ENCODE measurements around the gene CLEC20A.

CLEC20A gene

DNA sequence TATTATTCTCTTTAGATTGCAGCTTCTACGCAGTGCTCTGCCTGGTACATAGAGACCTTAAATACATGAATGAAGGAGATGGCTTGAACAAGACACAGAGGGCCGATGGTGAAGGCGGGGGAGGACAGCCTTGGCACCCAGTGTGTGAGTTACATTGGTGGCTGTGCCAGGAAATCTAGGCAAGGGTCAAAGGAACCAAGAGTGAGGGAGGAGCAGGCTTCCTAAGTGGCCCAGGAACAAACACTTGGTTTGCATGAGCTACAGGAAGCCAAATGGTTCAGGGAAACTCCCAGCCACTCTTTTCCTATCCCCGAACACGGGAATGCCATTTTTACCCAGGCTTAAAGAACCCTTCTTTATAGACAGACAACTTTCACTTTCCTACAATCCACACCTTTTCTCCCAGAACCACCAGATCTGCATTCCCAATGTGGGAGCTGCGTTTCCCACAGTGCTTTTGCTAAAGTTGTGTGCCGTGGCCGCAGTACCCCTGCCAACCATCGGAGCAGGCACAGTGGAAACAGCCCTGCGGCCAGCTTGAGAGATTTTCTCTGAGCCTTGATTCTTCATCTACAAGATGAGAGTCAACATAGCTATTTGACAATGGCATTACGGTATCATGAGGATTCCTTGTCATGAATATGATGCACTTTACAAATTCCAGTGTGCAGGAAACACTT, 3.5 kb upstream of the CLEC20A start:
- DNase-seq (ENCODE audit: low read depth in 2 of 2) = no peak

DNA sequence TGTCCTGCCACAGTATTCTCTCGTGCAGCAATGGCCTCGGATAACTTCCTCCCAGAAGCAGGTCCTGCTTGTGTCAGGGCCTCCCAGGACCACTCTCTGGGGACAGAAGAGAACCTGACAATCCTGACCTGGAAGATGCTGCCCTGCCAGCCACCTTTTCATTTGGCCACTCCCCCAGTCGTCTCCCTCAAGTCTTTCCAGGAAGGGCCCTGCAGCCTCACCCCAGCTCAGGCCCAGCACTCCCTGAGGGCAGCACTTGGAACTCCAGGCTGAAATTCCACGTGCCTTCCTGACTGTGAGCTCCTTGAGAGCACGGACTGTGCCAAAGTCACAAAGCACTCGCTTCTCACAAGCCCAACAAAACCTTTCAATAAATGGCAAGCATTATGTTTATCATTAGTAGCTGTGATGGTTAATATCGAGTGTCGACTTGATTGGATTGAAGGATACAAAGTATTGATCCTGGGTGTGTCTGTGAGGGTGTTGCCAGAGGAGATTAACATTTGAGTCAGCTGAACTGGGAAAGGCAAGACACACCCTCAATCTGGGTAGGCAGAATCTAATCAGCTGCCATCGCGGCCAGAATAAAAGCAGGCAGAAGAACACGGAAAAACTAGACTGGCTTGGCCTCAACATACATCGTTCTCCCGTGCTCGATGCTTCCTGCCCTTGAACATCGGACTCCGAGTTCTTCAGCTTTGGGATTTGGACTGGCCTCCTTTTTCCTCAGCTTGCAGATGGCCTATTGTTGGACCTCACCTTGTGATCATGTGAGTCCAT, 2.3 kb upstream of the CLEC20A start:
- no peak for DNase-seq (ENCODE audit: low read depth in 2 of 2)

DNA sequence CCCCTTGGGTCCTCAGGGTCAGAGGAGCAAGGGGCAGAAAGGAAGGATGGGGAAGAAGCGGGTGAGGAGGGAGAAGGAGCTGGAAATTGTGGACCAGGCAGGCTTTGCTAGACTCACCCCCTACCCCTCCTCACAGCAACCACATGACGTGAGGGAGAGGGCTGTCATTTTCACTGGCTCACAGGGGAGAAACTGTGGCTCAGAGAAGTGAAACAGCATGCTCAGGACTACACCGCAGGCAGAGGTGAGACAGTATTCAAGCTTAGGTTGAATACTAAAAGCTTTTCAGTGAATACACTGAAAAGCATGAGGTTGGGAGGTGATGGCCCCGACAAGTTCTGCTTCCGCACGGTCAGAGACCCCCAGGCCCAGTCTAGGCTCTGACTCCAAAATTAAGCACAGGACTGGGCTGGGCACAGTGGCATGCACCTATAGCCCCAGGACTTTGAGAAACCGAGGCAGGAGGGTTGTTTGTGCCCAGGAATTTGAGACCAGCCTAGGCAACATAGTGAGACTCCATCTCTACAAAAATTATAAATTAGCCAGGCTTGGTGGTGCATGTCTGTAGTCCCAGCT, 1.2 kb upstream of the CLEC20A start:
- DNase-seq (ENCODE audit: low read depth in 2 of 2) = no peak

DNA sequence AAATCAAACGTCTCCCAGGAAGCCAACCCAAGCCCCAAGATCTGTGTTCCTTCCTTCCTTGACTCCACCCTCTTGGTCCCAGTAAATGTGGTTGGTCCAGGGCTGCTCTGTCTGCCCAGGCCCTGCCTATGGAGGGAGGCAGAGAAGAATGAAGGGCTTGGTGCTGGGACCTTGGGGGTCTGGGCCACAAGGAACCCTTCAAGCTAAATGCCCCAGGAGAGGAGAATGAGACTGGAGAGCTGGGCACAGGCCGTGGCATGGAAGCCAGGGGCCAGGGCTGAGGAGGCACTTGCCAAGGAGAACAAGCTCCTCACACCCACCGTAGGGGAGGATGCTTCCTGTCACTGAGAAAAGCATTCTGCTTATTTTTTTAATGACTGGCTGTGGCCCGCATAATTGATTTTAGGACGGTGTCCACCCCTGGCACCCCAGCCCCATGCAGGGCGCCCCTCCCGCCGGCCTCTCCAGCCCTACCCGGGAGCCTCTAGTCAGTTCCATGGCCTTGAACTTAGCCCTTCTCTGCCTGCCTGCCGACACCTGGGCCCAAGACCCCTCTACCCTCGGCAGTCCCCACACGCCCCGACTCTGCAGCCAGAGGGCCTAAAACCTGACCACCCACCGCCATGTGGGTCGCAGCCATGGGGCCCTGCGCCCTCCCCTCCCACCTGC, 889 bp downstream of the CLEC20A start:
- no peak for DNase-seq (ENCODE audit: low read depth in 2 of 2)

DNA sequence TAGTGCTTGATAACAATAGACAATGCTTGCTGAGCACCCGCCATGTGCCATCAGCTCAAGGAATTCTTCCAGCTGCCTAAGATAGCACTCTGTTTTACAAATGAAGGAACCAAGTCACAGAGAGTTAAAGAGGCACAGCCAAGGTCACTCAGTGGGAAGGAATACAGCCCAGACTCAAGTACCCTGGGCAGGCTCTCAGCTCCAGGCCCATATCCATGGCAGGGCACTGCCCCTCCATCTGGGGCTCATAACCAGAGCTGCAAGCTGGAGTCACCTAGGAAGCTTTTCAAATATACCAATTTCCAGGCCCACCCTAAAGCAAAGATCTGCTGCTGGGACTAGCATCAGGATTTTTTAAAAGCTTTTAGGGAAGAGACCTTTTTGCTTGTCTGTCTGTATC, 1.6 kb downstream of the CLEC20A start:
- no peak for DNase-seq (ENCODE audit: low read depth in 2 of 2)

DNA sequence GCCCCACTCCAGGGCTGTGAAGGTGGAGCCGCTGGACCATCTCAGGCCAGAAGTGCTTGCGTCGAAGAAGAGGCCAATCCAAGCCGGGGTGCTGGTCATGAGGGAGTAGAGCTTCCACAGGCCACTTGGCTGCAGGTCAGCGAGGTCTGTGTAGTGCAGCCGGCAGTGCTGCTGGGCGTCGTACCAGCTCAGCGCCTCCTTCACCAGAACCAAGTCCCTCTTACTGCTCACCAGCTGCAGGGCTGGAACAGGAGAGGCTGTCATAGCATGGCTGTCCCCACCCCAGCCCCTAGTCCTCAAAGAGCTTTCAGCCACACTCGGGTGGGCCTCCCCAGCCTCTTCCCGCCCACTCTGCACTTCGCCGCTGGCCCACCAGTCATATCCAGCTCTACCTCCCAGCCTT, 2.2 kb downstream of the CLEC20A start:
- DNase-seq (ENCODE audit: low read depth in 2 of 2) = no peak

DNA sequence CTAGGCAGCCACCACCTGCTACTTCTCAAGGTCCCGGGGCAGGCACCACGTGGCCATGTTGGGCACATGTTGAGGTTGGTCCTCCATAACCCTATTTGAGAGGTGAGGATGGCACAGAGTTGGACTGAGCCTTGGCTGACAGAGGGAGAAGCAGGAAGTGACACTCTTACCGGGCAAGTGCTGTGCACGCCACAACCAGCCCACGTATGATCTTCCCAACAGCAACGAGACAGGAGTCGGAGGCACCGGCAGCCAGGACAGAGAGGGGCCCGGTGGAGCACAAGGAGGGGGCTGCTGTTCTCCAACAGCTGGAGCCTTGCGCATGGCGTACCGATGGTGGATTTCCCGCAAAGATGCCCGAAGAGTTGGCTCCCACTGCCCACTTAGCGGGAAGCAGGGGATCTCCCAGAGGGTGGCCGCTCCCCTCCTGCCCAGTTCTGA, 3.4 kb downstream of the CLEC20A start:
- DNase-seq (ENCODE audit: low read depth in 2 of 2) = no peak

DNA sequence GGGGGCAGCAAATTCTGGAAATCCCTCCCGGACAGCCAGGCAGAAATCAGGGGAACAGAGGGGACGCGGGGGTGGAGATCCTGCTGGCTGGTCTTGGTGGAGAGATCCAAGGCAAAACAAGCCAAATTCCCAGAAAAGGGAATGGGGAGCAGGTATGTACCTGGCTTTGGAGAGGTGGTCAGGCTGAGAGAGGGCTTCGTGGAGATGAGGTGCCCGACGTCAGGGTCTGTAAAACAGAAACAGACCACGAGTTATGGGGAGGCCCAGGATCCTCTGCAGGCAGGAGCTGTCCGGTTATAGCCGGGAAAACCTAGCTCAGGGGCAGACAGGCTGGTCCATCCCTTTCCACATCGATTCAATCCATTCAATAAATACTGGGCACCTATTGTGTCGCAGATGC, 4.4 kb downstream of the CLEC20A start:
- no peak for DNase-seq (ENCODE audit: low read depth in 2 of 2)

DNA sequence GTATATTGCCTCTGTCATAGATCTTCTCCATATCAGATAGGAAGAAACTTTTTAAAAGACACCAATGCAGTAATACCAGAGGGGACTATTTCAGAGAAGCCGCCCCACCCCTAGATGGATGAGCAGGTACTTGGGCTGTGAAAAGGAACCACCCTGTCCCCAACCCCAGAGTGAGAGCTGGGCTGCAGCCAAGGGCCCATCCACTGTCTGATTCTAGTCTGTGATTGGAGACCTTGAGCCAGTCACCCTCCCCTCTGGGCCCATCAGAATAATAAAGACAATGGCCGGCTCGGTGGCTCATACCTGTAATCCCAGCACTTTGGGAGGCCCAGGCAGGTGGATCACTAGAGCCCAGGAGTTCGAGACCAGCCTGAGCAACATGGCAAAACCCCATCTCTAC, 5.0 kb downstream of the CLEC20A start:
- DNase-seq (ENCODE audit: low read depth in 2 of 2) = no peak

DNA sequence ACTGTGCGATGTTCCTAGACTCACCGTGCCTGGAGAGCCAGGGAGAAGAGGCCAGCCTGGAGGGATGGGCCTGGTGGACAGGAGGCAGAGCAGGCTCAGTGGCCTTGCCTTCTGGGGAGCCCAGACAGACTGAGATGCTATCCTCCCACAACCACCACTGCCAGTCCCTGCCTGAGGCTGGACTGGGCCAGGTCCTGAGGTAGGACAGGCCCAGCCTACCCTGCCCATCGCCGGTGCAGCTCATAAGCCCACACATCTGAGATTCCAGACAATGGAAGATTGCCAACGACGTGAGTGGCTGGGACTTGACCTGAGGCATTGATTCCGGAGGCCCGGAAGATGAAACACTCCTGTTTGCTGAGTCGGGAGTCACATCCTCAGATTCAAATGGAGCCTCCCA, 5.8 kb downstream of the CLEC20A start:
- no peak for DNase-seq (ENCODE audit: low read depth in 2 of 2)

DNA sequence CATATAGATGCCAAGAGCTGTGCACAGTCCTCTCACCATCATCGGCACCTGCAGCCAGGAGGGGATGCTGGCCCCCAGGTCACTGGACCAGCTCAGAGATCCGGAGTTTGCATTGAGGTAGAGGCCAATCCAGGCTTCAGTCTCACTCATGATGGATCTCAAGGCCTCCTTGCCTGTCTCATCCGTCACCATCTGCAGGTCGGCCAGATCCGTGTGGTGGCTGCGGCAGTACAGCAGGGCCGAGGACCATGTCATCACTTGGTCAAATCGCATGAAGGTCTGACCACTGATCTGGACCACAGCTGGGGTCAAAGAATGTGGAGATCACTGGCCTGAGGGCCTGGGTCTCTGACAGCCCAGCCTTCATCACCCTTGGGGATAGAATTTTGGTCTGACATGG, 6.6 kb downstream of the CLEC20A start:
- DNase-seq (ENCODE audit: low read depth in 2 of 2) = no peak

DNA sequence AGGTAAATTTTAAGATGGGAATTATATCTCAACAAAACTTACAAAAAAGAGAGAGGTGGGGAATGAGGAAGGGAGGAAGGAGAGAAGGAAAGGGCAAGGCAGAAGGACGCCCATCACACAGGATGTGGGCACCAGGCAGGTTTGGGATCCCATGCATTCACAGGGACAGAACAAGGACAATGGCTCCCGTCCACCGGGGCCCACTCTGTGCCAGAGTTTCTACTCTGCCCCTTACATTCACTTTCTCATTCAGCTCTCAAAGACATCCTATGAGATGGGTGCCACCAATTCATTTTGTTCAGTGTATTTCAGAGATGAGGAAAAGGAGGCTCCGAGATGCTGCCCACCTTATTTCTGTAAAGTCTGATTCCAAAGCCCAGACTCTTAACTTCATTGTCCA, 7.4 kb downstream of the CLEC20A start:
- DNase-seq (ENCODE audit: low read depth in 2 of 2) = no peak

DNA sequence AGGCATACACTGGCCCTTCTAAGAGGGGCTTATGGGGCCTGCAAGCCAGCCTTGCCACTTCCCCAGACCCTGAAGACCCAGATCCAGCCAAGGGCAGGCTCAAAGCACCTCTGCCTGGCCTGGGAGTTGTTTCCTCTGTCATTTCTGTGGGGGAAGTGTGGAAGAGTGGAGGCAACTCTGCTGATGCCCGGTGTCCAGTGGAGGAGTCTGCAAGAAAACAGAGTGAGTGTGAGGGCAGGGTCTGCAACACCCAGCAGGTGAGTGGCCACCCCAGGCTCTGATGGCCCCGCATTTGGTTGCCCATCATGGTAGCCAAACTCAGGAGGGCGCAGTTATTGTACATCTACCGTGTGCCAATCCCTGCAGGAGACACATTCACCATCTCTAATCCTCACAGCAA, 8.4 kb downstream of the CLEC20A start:
- no peak for DNase-seq (ENCODE audit: low read depth in 2 of 2)

DNA sequence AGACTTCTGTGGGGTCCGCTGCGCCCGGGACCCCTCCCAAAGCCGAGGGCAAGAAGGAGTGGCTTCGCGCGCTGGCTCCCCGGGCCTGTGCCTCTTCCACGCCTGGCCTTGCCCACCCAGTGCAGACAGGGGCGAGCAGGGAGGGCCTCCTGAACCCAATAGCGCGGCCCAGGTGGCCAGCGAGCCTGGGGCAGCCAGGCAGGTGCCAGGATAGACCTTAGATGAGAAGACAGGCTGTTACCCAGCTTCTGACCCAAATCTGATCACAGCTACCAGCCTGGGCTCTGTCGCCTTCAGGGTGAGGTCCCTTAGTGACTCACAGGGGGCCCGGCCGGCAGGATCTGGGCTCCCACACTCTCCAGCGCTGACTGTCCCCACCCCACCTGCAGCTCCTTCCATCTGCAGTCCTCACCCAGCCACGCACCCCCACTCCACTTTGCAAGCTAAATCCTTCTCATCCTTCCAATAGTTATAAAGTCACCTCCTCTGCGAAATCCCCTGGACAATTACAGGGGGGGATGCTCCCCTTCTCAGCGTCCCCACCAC, 9.6 kb downstream of the CLEC20A start:
- no peak for DNase-seq (ENCODE audit: low read depth in 2 of 2)

DNA sequence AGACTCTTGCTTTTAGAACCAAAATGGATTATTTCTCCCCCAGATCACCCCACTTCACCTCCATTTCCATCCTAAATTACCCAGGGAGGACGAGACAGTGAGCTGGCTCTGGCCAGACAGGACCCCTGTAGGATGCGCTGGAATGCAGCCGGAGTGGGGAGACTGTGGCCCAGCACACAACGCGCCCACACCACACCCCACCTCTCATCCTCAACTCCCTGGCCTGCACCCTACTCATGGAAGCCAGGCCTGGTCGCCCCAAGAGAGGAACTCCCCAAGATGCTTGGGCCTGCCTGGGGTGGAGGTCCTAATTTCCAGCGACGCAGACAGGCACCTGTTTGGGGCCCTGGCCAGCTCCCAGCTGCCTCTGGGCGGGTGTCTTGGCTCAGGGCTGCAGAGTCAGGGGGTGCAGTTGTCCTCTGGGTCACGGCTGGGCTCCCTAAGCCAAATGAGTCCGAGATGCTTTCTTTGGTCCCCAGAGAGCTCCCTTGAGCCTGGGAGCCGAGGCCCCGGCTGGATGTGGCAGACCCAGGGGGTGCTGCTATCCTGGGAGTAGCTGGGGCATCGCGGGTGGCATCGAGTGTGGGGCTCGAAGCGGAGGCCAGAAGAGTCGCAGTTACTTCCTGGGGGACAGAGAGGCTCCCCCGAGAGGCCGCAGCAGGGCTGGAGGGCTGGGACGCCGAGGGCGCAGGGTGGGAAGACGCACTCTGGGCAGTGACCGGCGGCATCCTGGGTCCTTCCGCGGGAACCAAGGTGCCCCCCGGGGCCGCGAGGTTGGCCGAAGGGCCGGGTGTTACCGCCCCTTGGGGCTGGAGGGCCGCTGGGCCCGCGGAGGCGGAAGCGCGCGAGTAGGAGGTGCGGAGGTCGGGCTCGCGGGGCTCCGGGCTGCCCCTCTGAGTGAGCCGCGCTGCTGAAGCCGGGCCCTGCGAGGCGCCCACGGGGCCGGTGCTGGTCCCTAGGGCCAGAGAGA, 10.4 kb downstream of the CLEC20A start:
- no peak for DNase-seq (ENCODE audit: low read depth in 2 of 2)

DNA sequence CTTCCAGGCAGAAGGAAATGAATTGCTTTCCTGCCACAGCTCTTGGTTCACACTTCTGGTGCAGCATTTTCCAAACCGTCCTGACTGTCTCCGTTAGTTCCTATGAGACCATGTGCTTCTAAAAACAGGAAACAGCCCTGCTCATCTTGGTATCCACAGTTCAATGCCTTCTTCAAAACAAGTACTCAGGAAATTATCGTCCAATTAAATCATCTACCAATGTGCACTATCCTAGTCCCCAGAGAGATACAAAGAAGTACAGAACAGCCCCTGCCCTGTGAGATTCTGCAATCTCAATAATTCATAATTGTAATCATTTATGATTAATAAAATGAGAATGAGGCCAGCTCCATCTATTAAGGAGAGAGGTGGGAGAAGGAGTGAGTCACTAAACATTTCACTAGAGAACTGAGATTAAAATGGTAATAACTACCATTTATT, 11.2 kb downstream of the CLEC20A start:
- DNase-seq (ENCODE audit: low read depth in 2 of 2) = no peak

DNA sequence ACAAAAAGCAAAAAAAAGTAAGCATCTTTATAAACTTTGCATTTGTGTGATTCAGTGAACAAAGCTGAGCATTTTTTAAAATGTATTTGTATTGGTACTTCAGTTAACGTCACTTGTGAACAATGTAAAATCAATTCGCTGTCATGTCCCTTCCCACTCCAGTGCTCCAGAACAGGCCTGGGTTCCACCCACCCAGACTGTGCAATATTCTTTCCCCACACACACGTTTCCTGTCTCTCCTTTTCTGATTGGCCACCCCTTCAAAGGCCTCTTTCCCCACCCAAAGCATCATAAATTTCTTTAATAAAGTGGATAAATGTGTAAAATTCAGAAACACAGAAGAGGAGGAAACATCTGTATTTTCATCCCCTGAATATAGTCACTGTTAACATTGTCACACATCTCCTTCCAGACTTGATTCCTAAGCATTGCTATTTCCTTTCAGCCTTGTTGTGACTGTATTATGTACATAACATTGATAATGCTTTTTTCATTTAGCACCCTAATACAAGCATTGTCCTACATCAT, 12.0 kb downstream of the CLEC20A start:
- DNase-seq (ENCODE audit: low read depth in 2 of 2) = no peak

DNA sequence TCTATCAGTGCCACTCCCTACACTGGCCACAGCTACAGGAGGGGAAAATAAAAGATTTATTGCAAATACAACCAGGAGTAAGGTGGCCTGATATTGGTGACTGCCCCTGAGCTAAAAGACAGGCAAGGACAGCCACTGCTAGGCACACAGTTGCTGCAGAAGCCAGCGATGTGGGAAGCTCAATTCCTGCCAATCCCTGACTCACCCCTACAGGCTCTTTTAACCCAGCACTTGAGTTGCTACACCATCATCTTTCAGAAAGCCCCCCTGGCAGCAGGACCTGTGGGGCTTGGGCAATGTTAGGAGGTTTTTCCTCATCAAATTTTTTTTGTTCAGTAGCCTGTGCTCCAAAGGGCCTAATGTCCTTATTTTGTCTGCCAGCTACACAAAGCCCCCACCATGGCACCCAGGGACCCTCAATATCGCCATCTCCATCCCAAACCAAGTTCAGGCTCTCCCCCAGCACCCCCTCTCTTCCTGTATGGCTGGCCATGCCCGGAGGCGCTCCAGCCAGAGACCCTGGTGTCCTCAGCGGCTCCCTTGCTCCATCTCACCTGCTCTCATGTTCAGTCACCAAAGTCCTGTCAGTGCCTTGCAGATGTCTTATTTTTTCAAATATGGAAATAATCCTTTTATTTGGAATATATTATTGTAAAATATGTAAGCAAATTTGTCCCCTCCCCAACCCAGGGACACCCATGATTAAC, 13.4 kb downstream of the CLEC20A start:
- no peak for DNase-seq (ENCODE audit: low read depth in 2 of 2)

DNA sequence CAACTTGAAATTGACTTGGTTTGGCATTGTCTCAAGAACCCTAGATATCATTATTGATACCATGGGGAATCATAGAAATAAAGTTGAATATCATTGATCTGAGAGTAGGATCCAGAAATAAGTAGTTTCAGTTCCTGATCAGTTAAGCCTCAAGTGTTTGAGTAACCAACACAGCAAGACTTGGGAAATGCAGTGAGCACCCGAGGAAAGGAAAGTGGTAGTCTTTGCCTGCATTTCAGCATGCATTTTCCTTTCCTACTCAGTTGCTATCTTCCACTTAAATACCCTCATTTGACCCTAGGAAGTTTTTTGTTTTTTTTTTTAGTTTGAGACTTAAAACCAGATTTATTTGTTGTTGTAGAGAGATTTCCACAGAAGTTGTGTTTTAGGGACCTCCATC, 18.9 kb downstream of the CLEC20A start:
- DNase-seq (ENCODE audit: low read depth in 2 of 2) = no peak

DNA sequence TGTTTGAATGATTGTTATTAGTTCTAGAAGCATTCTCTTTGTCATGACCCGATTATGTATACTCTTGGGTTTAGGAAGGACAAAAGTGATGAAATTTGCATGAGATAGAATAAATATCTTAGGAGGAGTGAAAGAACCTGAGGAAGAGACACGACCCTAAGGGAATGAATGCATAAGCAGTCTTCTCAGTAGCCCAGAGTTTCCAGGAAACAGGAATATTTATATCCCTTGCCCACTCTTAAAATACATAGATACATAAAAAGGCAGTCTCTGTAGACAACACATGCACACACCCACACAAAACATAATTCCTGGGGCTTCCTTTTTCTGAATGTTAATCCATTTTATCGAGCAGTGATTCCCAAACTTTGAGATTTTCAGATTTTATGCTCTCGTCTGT, 19.4 kb downstream of the CLEC20A start:
- DNase-seq (ENCODE audit: low read depth in 2 of 2) = no peak

Data from stimulated activated CD4-positive, alpha-beta T cell treated with anti-CD3 and anti-CD28 coated beads, Interleukin-4, amount 100 ng/mL, for 48 hours (primary cell).